Smooth muscle cell (in vitro differentiated cells): ENCODE data around the gene TBX18. TPM values are rescaled to one million over a fixed set of nuclear protein-coding genes. Genes with fewer than 3 reads are reported as not detected.

Experiments used
- DNase-seq: peaks from one replicate; lab custom pipeline; 2025; ENCODE audit not compliant: unreplicated experiment; lab: John Stamatoyannopoulos, UW
- H2AFZ ChIP-seq: fragments of 200-600 bp; sonication (generic); 2 replicates; pipeline ENCODE4 v1.6.0; 2016; ENCODE audit warnings: antibody characterized with exemption, low read depth, mild to moderate bottlenecking
- H3F3A ChIP-seq: fragments of 200-600 bp; sonication (generic); 2 replicates; pipeline ENCODE4 v1.6.0; 2017; ENCODE audit warnings: antibody characterized with exemption, low read depth
- H3K27ac ChIP-seq: fragments of 200-600 bp; sonication (generic); 2 replicates; pipeline ENCODE4 v1.5.1; 2016; ENCODE audit warnings: low read depth, mild to moderate bottlenecking
- H3K27me3 ChIP-seq: fragments of 200-600 bp; sonication (generic); 2 replicates; pipeline ENCODE4 v1.6.1; 2016; ENCODE audit warnings: low read depth, mild to moderate bottlenecking
- H3K36me3 ChIP-seq: fragments of 200-600 bp; sonication (generic); 2 replicates; pipeline ENCODE4 v1.5.1; 2016; ENCODE audit warnings: low read depth
- H3K4me1 ChIP-seq: fragments of 200-600 bp; sonication (generic); 2 replicates; pipeline ENCODE4 v1.5.1; 2016; ENCODE audit warnings: low read depth
- H3K4me2 ChIP-seq: fragments of 200-600 bp; sonication (generic); 2 replicates; pipeline ENCODE4 v1.6.0; 2016; ENCODE audit warnings: mild to moderate bottlenecking
- H3K4me3 ChIP-seq: fragments of 200-600 bp; sonication (generic); 2 replicates; pipeline ENCODE4 v1.5.1; 2016; ENCODE audit warnings: mild to moderate bottlenecking
- H3K79me2 ChIP-seq: fragments of 200-600 bp; sonication (generic); 2 replicates; pipeline ENCODE4 v1.6.0; 2016; ENCODE audit warnings: low read depth, mild to moderate bottlenecking
- H3K9ac ChIP-seq: fragments of 200-600 bp; sonication (generic); 2 replicates; pipeline ENCODE4 v1.6.0; 2016; ENCODE audit warnings: low read depth
- H3K9me3 ChIP-seq: fragments of 200-600 bp; sonication (generic); replicated peaks from 2 replicates; pipeline ENCODE4 v1.5.1; 2016; ENCODE audit warnings: low read depth
- H4K20me1 ChIP-seq: fragments of 200-600 bp; sonication (generic); 2 replicates; pipeline ENCODE4 v1.6.0; 2016; ENCODE audit warnings: low read depth
- CTCF ChIP-seq: fragments of 200-600 bp; sonication (generic); IDR thresholded peaks from 2 replicates; pipeline ENCODE4 v1.5.1; 2017; ENCODE audit warnings: borderline replicate concordance, mild to moderate bottlenecking, antibody characterized with exemption; ENCODE audit not compliant: insufficient read depth, poor library complexity, severe bottlenecking
- WGBS: methylation state at CpG from one replicate; pipeline ENCODE4 v1.1.7; 2016; ENCODE audit warnings: low lambda C conversion rate; 5-methylcytosine and 5-hydroxymethylcytosine counted together
- polyA plus RNA-seq: library from polyadenylated mRNA; unstranded; fragments of >200 nt; fragmentation: Nextera tagmentation; extraction: Ambion mirVana; gene quantifications from 2 replicates; pipeline ENCODE4 v1.2.1, GENCODE V29; 2016
- total RNA-seq: library from RNA; depleted of rRNA; stranded (reverse); fragments of >200 nt; gene quantifications from 2 replicates; pipeline ENCODE4 v1.2.3, GENCODE V29; 2014

Gene TBX18
- total and polyA plus RNA-seq, 2 experiments from 2014 or later, result 0.59 to 2.3 TPM

GRCh38 chr6:84691978-84692623, 72.3 kb downstream of the TBX18 start:
- H3F3A ChIP-seq, result no peaks in the 10 kb centered on the region
- no peak overlapping the region for H2AFZ ChIP-seq
- H3K27ac ChIP-seq, result no peak overlapping the region
- peaks cover 18% of the 10 kb centered on the region for H3K27me3 ChIP-seq
- no peak overlapping the region for H3K9ac ChIP-seq
- no peaks in the 10 kb centered on the region for H3K4me1 ChIP-seq
- no peak overlapping the region for H3K4me2 ChIP-seq
- no peaks in the 10 kb centered on the region for H3K79me2 ChIP-seq
- H3K4me3 ChIP-seq, result no peak overlapping the region
- no peaks in the 10 kb centered on the region for H4K20me1 ChIP-seq
- 93% methylated on average over 2 of the region's 2 CpGs for WGBS
- H3K9me3 ChIP-seq, result no peaks in the 10 kb centered on the region
- TF ChIP-seq CTCF, result no peak
- DNase-seq, result no peak
- no peaks in the 10 kb centered on the region for H3K36me3 ChIP-seq

- TF ChIP-seq CTCF, result no peak
- no peaks in the 10 kb centered on the region for H3K9me3 ChIP-seq
These were observed 76.1 kb downstream of the TBX18 start for GRCh38 chr6:84688141-84688873.

GRCh38 chr6:84687431-84687830, 77.0 kb downstream of the TBX18 start:
- no peak overlapping the region for H3K4me3 ChIP-seq
- H4K20me1 ChIP-seq, result no peaks in the 10 kb centered on the region
- no peak overlapping the region for H3K9ac ChIP-seq
- no peaks in the 10 kb centered on the region for H3F3A ChIP-seq
- H3K79me2 ChIP-seq, result no peaks in the 10 kb centered on the region
- no peak for DNase-seq
- H3K4me2 ChIP-seq, result no peak overlapping the region
- H3K4me1 ChIP-seq, result no peaks in the 10 kb centered on the region
- H3K9me3 ChIP-seq, result no peaks in the 10 kb centered on the region
- no peak overlapping the region for H3K27ac ChIP-seq
- no peak for TF ChIP-seq CTCF
- no peaks in the 10 kb centered on the region for H3K36me3 ChIP-seq
- WGBS, result 83% methylated on average over 7 of the region's 7 CpGs
- no peaks in the 10 kb centered on the region for H3K27me3 ChIP-seq
- H2AFZ ChIP-seq, result no peak overlapping the region

More at GRCh38 chr6:84688141-84688873, 76.1 kb downstream of the TBX18 start:
- Histone ChIP-seq H2AFZ (no peak overlapping the region), H3K4me3 (no peak overlapping the region), H3K9ac (no peak overlapping the region), H3K36me3 (no peaks in the 10 kb centered on the region), H3K4me1 (no peaks in the 10 kb centered on the region), H3F3A (no peaks in the 10 kb centered on the region), H3K4me2 (no peak overlapping the region), H3K27me3 (no peaks in the 10 kb centered on the region), H3K27ac (no peak overlapping the region), H3K79me2 (no peaks in the 10 kb centered on the region), H4K20me1 (no peaks in the 10 kb centered on the region)
- DNase-seq, result no peak
- WGBS, result 72% methylated on average over 7 of the region's 7 CpGs
